CD4-positive, alpha-beta memory T cell (primary cell): ENCODE data around the gene C10orf71. TPM values are rescaled to one million over a fixed set of nuclear protein-coding genes. Genes with fewer than 3 reads are reported as not detected.

Experiments
- CTCF ChIA-PET: fragments of 350-600 bp; sonication (Branson Sonifier 250); formaldehyde crosslinking; loops from one replicate; lab custom pipeline; 2021; ENCODE audit warnings: inconsistent platforms; ENCODE audit not compliant: partially characterized antibody; lab: Charles Lee
- POLR2A ChIA-PET: fragments of 350-600 bp; sonication (Branson Sonifier 250); formaldehyde crosslinking; loops from one replicate; lab custom pipeline; 2021; ENCODE audit not compliant: partially characterized antibody; lab: Charles Lee
- DNase-seq, 5 donors: peaks; one replicate each; pipeline versions ENCODE4 v3.0.0 to v3.0.0-alpha.2; 2020 to 2022; ENCODE audit warnings: mixed read lengths in 1 of 5
- H3K27ac ChIP-seq: one replicate; pipeline ENCODE4 v1.7.0; 2013; ENCODE audit warnings: low read depth, low read length
- H3K27me3 ChIP-seq: 2 replicates; pipeline ENCODE4 v1.7.0; 2013; ENCODE audit warnings: mild to moderate bottlenecking, low read length, moderate library complexity; ENCODE audit not compliant: insufficient read depth
- H3K36me3 ChIP-seq: 2 replicates; pipeline ENCODE4 v1.7.0; 2013; ENCODE audit warnings: mild to moderate bottlenecking, low read length, moderate library complexity; ENCODE audit not compliant: insufficient read depth
- H3K4me1 ChIP-seq: 2 replicates; pipeline ENCODE4 v1.7.0; 2013; ENCODE audit warnings: mild to moderate bottlenecking, low read length, moderate library complexity; ENCODE audit not compliant: insufficient read depth
- H3K4me3 ChIP-seq, 2 donors: one replicate each; pipeline ENCODE4 v1.7.0; 2013; ENCODE audit warnings: low read length in 2 of 2, mild to moderate bottlenecking in 1 of 2
- H3K9me3 ChIP-seq, 2 donors: one replicate each; pipeline ENCODE4 v1.7.0; 2013; ENCODE audit warnings: low read length in 2 of 2, control low read depth in 1 of 2; ENCODE audit not compliant: control insufficient read depth in 1 of 2
- H3K27ac Mint-ChIP-seq, 7 donors: one replicate each; pipeline ENCODE4 v1.8.0; 2020 to 2021; ENCODE audit warnings: mixed read lengths in 7 of 7, mild to moderate bottlenecking in 6 of 7, inconsistent platforms in 3 of 7, moderate library complexity in 3 of 7
- H3K27me3 Mint-ChIP-seq, 2 donors: one replicate each; pipeline ENCODE4 v1.8.0; 2020 to 2021; ENCODE audit warnings: mixed read lengths in 2 of 2
- H3K36me3 Mint-ChIP-seq, 2 donors: one replicate each; pipeline ENCODE4 v1.8.0; 2020 to 2021; ENCODE audit warnings: mixed read lengths in 2 of 2, inconsistent platforms in 1 of 2, mild to moderate bottlenecking in 1 of 2
- H3K4me1 Mint-ChIP-seq, 4 donors: one replicate each; pipeline ENCODE4 v1.8.0; 2020 to 2021; ENCODE audit warnings: mixed read lengths in 4 of 4, mild to moderate bottlenecking in 1 of 4
- H3K4me3 Mint-ChIP-seq, 8 donors: one replicate each; pipeline ENCODE4 v1.8.0; 2020 to 2021; ENCODE audit warnings: mixed read lengths in 8 of 8, mild to moderate bottlenecking in 7 of 8, moderate library complexity in 6 of 8, inconsistent platforms in 3 of 8
- H3K9me3 Mint-ChIP-seq, 8 donors: one replicate each; pipeline ENCODE4 v1.8.0; 2020 to 2021; ENCODE audit warnings: mixed read lengths in 8 of 8, mild to moderate bottlenecking in 5 of 8, inconsistent platforms in 3 of 8, moderate library complexity in 1 of 8
- intact Hi-C: fragments of 100-400 bp; cut with micrococcal nuclease; formaldehyde crosslinking; loops from one replicate; pipeline ENCODE4 v1.15.1; 2023
- polyA plus RNA-seq, 2 donors: library from polyadenylated mRNA; unstranded; fragments of 300-500 nt; fragmentation: Illumina TruSeq; gene quantifications; one replicate each; pipeline ENCODE4 v1.2.3, GENCODE V29; 2021
- total RNA-seq, 2 experiments: library from RNA; stranded (reverse); gene quantifications; one replicate each; pipeline ENCODE4 v1.2.3, GENCODE V29; 2021

Gene C10orf71
- total and polyA plus RNA-seq, 4 experiments from 2014 or later, result not detected

DNA sequence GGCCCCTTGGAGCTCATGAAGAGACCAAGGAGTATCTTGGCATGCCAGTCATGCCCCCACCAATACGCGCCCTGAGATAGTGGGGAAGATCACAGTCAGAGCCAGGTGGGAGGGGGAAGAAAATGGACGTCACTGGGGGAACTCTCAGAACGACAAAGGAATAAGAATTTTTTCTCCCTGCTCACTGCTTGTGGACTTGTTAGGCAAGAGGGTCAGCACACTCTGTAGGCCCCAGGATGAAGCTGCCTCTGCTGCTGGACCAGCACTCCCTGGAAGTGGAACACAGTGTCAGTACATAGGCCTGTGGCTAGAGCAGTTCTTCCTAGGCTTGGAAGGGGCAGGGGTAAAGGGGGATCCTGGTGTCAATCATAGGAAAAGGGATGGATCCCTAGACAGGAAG lies 50.4 kb downstream of the C10orf71 start:
- no peak for DNase-seq
- ChIA-PET POLR2A (no interaction called here), CTCF (no interaction called here)
- Histone ChIP-seq H3K27ac (no peak overlapping the region), H3K27me3 (no peaks in the 10 kb centered on the region), H3K4me3 (no peak overlapping the region), H3K4me1 (no peaks in the 10 kb centered on the region), H3K9me3 (no peaks in the 10 kb centered on the region), H3K36me3 (no peaks in the 10 kb centered on the region)
- H3K4me1 Mint-ChIP-seq, result no peaks in the 10 kb centered on the region
- no peak overlapping the region for H3K27ac Mint-ChIP-seq
- H3K36me3 Mint-ChIP-seq, result no peaks in the 10 kb centered on the region
- intact Hi-C loops, result no loop called here
- peaks cover 0 to 17% (median 11%) of the 10 kb centered on the region in 8 donors for H3K9me3 Mint-ChIP-seq
- H3K27me3 Mint-ChIP-seq, result peaks cover 4 to 5% of the 10 kb centered on the region in 2 donors
- H3K4me3 Mint-ChIP-seq, result no peak overlapping the region

DNA sequence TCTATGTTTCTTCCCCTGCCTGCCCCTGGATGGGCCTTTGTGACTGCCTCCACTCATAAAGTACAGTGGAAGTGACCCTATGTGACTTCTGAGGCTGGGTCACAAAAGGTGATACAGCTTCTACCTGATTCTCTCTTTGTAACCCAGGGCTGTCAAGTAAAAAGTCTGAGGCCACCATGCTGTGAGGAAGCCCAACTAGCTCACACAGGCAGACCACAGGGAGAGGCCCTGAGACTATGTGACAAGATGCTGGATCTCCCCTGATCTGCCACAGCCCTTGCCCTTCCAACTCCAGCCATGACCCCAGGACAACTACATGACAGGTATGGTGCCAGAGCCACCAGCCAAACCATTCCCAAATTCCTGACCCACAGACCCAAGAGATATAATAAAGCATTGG lies 51.2 kb downstream of the C10orf71 start:
- H3K27me3 ChIP-seq, result no peaks in the 10 kb centered on the region
- H3K4me1 ChIP-seq, result no peaks in the 10 kb centered on the region
- Mint-ChIP-seq H3K4me3 (no peak overlapping the region), H3K36me3 (no peaks in the 10 kb centered on the region), H3K9me3 (peaks cover 0 to 17% (median 11%) of the 10 kb centered on the region in 8 donors), H3K27ac (no peak overlapping the region), H3K27me3 (peaks cover 4 to 5% of the 10 kb centered on the region in 2 donors), H3K4me1 (no peaks in the 10 kb centered on the region)
- ChIA-PET POLR2A (no interaction called here), CTCF (no interaction called here)
- no peak overlapping the region for H3K4me3 ChIP-seq
- H3K27ac ChIP-seq, result no peak overlapping the region
- no peaks in the 10 kb centered on the region for H3K9me3 ChIP-seq
- DNase-seq, result no peak
- no peaks in the 10 kb centered on the region for H3K36me3 ChIP-seq
- intact Hi-C loops, result no loop called here

DNA sequence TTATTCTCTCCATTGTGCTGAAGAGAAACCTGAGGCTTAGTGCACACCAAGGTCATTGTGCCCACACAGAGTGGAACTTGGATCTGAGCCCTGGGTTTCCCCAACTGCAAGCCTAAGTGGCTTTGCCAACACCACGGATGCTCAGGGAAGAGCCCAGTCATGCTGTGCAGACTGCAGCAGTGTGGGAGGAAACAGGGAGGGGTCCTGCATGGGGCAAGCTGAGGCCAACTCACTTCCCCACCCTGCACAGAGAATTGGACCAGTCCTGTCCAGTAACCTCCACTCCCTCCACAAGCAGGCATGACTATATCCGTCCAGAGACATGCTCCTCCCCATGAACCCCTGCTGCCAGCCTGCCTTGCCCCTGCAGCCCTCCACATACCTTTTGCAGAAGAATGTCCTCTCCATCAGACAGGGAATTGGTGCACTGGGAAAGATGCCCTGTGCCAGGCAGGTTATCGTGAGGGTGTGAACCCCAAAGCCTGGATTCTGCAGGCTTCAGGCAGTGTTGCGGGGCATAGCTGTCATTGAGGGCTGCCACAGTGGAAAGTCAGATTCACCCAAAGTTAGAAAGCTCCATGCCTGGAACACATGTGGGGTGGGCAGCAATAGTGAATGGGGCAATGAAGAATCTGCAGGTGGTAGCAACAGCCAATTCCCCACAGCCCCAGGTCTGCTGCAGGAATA lies 52.0 kb downstream of the C10orf71 start:
- Mint-ChIP-seq H3K27ac (no peak overlapping the region), H3K27me3 (peaks cover 4 to 5% of the 10 kb centered on the region in 2 donors), H3K4me3 (no peak overlapping the region), H3K9me3 (peaks cover 0 to 17% (median 12%) of the 10 kb centered on the region in 8 donors), H3K36me3 (no peaks in the 10 kb centered on the region), H3K4me1 (no peaks in the 10 kb centered on the region)
- intact Hi-C loops, result no loop called here
- Histone ChIP-seq H3K9me3 (no peaks in the 10 kb centered on the region), H3K27me3 (no peaks in the 10 kb centered on the region), H3K4me3 (no peak overlapping the region), H3K36me3 (no peaks in the 10 kb centered on the region), H3K4me1 (no peaks in the 10 kb centered on the region), H3K27ac (no peak overlapping the region)
- ChIA-PET CTCF (no interaction called here), POLR2A (no interaction called here)
- DNase-seq, result no peak

DNA sequence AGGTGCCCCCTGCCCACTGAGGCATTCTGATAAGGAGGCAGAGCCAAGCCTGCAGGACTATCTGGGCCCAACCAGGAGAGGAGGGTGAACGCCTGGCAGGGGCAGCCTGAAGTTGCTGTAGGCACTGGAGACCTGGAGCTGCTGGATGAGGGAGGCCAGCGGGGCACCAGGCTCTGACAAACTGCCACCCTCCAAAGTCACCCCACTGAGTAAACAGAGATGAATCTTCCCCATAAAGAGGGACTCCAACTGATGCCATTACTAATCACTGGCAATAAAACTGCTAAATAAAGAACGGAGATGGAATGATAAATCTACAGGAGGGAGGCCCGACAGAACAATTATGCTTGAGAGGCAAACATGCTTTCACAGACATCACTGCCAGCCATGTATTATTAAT lies 52.7 kb downstream of the C10orf71 start:
- no peak overlapping the region for H3K27ac ChIP-seq
- H3K4me1 ChIP-seq, result no peaks in the 10 kb centered on the region
- intact Hi-C loops, result no loop called here
- DNase-seq, result no peak
- no peak overlapping the region for H3K4me3 Mint-ChIP-seq
- no peaks in the 10 kb centered on the region for H3K36me3 Mint-ChIP-seq
- peaks cover 0 to 17% (median 12%) of the 10 kb centered on the region in 8 donors for H3K9me3 Mint-ChIP-seq
- no peak overlapping the region for H3K4me3 ChIP-seq
- H3K9me3 ChIP-seq, result no peaks in the 10 kb centered on the region
- no peaks in the 10 kb centered on the region for H3K27me3 ChIP-seq
- CTCF ChIA-PET, result no interaction called here
- POLR2A ChIA-PET, result no interaction called here
- peaks cover 4 to 5% of the 10 kb centered on the region in 2 donors for H3K27me3 Mint-ChIP-seq
- no peaks in the 10 kb centered on the region for H3K4me1 Mint-ChIP-seq
- no peaks in the 10 kb centered on the region for H3K36me3 ChIP-seq
- H3K27ac Mint-ChIP-seq, result no peak overlapping the region

DNA sequence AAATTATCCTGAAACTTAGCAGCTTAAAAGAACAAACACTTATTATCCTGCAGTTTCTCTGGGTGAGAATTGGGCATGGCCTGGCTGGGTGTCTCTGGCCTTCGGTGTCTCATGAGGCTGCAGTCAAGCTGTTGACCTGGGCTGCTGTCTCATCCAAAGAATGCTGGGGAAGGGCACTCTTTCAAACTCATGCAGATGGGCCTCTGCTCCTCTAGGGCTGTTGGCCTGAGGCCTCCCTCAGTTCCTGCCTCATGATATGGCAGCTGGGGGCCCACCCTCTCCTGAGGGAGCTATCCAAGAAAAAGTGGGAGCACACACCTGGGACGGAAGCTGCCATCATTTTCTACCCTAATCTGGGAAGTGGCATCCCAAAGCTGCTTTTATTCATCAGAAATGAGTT lies 53.4 kb downstream of the C10orf71 start:
- Histone ChIP-seq H3K36me3 (no peaks in the 10 kb centered on the region), H3K27me3 (no peaks in the 10 kb centered on the region), H3K27ac (no peak overlapping the region), H3K4me1 (no peaks in the 10 kb centered on the region), H3K9me3 (no peaks in the 10 kb centered on the region), H3K4me3 (no peak overlapping the region)
- Mint-ChIP-seq H3K36me3 (no peaks in the 10 kb centered on the region), H3K9me3 (peaks cover 0 to 17% (median 13%) of the 10 kb centered on the region in 8 donors), H3K4me1 (no peaks in the 10 kb centered on the region), H3K4me3 (no peak overlapping the region), H3K27ac (no peak overlapping the region), H3K27me3 (peaks cover 4 to 5% of the 10 kb centered on the region in 2 donors)
- no peak for DNase-seq
- intact Hi-C loops, result no loop called here
- ChIA-PET CTCF (no interaction called here), POLR2A (no interaction called here)

DNA sequence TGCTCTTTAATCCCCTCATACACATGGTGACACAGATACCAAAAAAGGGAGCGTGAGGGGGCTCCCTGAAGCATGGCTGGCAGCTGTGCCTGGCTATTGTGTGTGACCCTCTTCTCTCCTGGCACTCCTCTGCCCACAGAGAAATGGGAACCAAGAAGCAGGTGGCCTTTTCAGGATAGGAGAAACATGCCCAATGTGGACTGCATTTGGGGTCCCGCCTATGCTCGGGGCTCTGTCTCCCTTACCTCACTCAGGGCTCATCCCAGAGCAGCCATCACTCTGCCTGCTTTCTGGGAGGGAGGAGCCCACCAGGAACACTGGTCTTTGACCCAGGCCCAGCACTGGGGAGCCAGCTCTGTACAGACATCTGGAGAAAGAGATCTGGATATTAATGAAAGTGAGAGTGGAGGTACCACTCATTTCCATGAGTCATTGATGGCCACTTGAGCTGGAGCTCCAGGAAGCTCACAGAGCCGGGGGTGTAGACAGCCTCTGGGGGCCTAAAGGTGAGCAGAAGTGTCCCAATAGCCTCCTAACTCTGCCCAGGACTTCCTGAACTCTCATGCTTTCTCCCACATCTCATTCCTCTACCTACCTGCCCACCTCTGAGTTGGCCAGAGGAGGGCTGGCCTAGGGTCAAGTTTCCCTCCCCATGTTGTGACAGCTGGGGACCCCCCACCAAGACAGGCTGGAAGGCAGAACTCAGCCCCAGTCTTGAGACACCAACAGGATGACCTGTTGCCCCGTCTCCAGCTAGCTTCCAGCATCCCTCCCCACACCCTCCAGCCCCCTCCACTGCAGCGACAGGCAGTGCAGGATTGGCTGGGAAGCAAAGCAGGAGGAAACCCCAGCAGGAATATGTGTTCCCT lies 54.3 kb downstream of the C10orf71 start:
- Histone ChIP-seq H3K4me3 (no peak overlapping the region), H3K9me3 (no peaks in the 10 kb centered on the region), H3K36me3 (no peaks in the 10 kb centered on the region), H3K4me1 (no peaks in the 10 kb centered on the region), H3K27ac (no peak overlapping the region), H3K27me3 (no peaks in the 10 kb centered on the region)
- H3K27me3 Mint-ChIP-seq, result peaks cover 4 to 5% of the 10 kb centered on the region in 2 donors
- H3K27ac Mint-ChIP-seq, result no peak overlapping the region
- POLR2A ChIA-PET, result no interaction called here
- H3K4me3 Mint-ChIP-seq, result no peak overlapping the region
- no peak for DNase-seq
- intact Hi-C loops, result no loop called here
- H3K4me1 Mint-ChIP-seq, result no peaks in the 10 kb centered on the region
- peaks cover 3 to 19% (median 13%) of the 10 kb centered on the region in 8 donors for H3K9me3 Mint-ChIP-seq
- no peaks in the 10 kb centered on the region for H3K36me3 Mint-ChIP-seq
- CTCF ChIA-PET, result no interaction called here

DNA sequence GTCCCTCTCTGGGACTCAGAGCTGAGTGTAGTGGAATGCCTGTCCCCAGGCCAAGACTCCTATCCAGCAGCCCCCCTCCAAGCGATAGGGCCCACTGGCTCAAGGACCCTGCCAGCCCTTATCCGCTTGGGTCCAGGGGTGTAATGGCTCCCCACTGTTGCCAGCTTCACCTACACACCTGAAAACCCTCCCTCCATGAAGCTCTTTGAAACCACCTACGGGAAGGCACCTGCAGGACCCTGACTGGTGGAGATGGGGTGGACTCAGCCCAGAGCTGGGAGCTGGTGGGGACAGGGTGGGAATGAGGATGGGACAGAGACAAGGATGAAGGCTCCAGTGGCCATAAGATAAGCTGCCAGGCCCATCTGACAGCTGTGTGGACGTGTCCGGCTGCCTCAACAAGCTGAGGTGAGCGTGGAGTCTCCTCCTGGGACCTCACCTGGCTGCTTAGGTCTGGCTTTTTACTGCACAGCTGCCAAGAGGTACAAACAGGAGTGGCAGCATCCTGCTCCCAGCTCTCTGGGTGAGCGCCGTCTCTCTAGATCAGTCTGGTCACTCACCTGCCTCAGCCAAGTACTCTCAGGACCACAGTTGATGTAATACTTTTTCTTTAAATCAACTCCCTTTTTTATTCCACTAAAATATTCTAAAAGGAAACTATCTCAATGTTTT lies 55.1 kb downstream of the C10orf71 start:
- H3K4me1 ChIP-seq, result no peaks in the 10 kb centered on the region
- Mint-ChIP-seq H3K4me3 (no peak overlapping the region), H3K27ac (no peak overlapping the region), H3K9me3 (peaks cover 3 to 19% (median 13%) of the 10 kb centered on the region in 8 donors), H3K36me3 (no peaks in the 10 kb centered on the region), H3K27me3 (peaks cover 4 to 5% of the 10 kb centered on the region in 2 donors), H3K4me1 (no peaks in the 10 kb centered on the region)
- POLR2A ChIA-PET, result no interaction called here
- intact Hi-C loops, result no loop called here
- H3K36me3 ChIP-seq, result no peaks in the 10 kb centered on the region
- DNase-seq, result no peak
- no peaks in the 10 kb centered on the region for H3K27me3 ChIP-seq
- no peak overlapping the region for H3K4me3 ChIP-seq
- no peaks in the 10 kb centered on the region for H3K9me3 ChIP-seq
- no peak overlapping the region for H3K27ac ChIP-seq
- CTCF ChIA-PET, result no interaction called here
